ENCODE data around the gene PDE2A.

Gene PDE2A

GRCh38 chr11:72625691-72626413, 48.4 kb downstream of the PDE2A start:
- TF ChIP-seq, protein P1, sequence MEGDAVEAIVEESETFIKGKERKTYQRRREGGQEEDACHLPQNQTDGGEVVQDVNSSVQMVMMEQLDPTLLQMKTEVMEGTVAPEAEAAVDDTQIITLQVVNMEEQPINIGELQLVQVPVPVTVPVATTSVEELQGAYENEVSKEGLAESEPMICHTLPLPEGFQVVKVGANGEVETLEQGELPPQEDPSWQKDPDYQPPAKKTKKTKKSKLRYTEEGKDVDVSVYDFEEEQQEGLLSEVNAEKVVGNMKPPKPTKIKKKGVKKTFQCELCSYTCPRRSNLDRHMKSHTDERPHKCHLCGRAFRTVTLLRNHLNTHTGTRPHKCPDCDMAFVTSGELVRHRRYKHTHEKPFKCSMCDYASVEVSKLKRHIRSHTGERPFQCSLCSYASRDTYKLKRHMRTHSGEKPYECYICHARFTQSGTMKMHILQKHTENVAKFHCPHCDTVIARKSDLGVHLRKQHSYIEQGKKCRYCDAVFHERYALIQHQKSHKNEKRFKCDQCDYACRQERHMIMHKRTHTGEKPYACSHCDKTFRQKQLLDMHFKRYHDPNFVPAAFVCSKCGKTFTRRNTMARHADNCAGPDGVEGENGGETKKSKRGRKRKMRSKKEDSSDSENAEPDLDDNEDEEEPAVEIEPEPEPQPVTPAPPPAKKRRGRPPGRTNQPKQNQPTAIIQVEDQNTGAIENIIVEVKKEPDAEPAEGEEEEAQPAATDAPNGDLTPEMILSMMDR (IDR thresholded peaks at IDR 0.05; ENCODE audit: extremely low read depth, missing control alignments): no peak

DNA sequence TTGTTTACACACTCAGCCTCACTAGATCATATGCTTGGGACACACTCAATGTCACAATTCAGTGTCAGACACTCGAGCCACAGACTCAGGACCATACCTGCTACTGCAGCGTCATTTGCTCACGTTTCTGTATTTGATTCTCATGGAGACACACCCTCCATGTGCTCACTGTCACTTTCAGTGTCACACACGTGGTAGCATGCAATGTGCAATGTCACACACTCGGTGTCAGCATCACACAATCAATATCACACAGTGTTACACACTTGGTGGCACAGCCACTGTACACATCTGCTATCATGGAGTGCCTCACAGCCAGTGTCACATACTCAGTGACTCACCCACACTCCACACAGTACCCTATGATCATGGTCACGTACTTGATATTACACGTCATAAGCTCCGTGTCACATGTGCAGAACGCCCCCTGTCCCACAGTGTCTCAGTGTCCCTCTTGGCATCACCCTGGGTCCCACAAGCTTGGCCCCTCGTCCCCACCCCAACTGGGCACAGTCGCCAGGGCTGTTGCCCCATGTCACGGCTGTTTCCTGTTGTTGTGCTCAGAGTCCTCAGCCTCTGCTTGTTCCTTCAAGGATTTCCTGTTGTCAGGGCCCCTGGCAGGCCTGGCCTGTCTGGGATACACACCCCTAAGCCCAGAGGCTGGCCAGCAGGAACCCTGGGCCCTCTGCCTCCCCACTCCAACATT, 49.6 kb downstream of the PDE2A start:
- no peak for DNase-seq (ENCODE audit: low spot score)
- TF ChIP-seq, protein P1 (IDR thresholded peaks at IDR 0.05; ENCODE audit: extremely low read depth, missing control alignments): no peak

More at GRCh38 chr11:72625691-72626413, 48.4 kb downstream of the PDE2A start:
- DNase-seq (ENCODE audit: low spot score): no peak

GRCh38 chr11:72623052-72623451, 51.2 kb downstream of the PDE2A start:
- TF ChIP-seq, protein P1 (IDR thresholded peaks at IDR 0.05; ENCODE audit: extremely low read depth, missing control alignments): no peak

DNA sequence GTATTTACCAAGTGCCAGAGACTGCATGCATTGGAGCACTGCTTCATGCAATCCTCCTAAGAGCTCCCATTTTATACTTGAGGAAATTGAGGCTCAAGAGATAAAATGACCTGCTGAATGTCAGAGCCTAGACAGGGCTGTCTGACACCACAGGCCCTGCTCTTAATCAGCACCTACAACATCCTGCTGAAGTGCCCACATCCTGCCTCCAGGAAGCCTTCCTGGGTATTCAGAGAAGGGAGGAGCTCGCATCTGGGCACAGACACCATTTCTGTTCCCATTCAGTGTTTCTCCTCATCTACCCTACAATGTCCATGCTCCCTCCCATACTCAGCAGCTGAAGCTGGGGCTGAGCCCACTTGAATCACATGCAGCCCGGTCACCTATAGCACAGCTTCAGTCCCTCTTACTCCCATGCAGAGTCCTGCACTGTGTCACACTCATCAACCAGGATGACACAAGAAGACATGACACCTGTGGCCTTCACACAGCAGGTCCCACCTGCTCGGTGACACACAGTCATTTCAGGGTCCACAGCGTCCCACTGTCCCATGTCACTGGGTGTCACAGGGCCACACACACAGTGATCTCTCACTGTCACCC, 53.1 kb downstream of the PDE2A start:
- TF ChIP-seq, protein P1 (IDR thresholded peaks at IDR 0.05; ENCODE audit: extremely low read depth, missing control alignments): no peak
- DNase-seq (ENCODE audit: low spot score): no peak

More at GRCh38 chr11:72623052-72623451, 51.2 kb downstream of the PDE2A start:
- no peak for DNase-seq (ENCODE audit: low spot score)

DNA sequence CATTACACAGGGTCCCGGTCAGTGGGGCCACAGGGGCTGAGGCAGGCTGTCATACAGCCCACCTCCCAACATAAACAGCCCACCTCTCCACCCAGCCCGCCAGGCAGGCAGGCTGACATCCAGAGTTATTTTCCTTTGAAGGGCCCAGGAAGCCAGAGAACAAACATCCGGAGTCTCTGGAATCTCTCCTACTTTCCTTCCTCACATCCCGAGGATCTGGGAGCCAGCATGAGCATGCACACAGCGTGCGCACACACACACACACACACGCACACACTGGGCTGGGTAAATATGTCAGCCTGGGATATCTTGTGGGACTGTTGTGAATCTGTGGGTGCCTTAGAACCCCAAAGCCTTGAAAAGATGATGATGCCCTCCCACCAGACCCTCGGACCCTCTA, 55.4 kb downstream of the PDE2A start:
- TF ChIP-seq, protein P1 (IDR thresholded peaks at IDR 0.05; ENCODE audit: extremely low read depth, missing control alignments): no peak
- DNase-seq (ENCODE audit: low spot score): no peak

- no peak for DNase-seq (ENCODE audit: low spot score)
- TF ChIP-seq, protein P1 (IDR thresholded peaks at IDR 0.05; ENCODE audit: extremely low read depth, missing control alignments): no peak
These were observed 57.0 kb downstream of the PDE2A start for GRCh38 chr11:72617080-72617762.

Measured in GM20000 (cell line).